OCI-LY1 (cell line): ENCODE measurements around the gene AMPH.

Source experiments
- H2AFZ ChIP-seq: fragments of 200-600 bp; sonication (generic), shearing (Covaris generic); 2 replicates; pipeline ENCODE4 v1.6.0; 2014; ENCODE audit warnings: antibody characterized with exemption, mild to moderate bottlenecking, low read length
- H3F3A ChIP-seq: fragments of 200-600 bp; sonication (generic), shearing (Covaris generic); 2 replicates; pipeline ENCODE4 v1.6.0; 2014; ENCODE audit warnings: mild to moderate bottlenecking, antibody characterized with exemption, low read length, moderate library complexity; ENCODE audit not compliant: insufficient read depth
- H3K27ac ChIP-seq: fragments of 200-600 bp; sonication (generic); 2 replicates; pipeline ENCODE4 v1.5.1; 2014; ENCODE audit warnings: low read length, mixed run types, mild to moderate bottlenecking, low read depth; ENCODE audit not compliant: poor library complexity, severe bottlenecking
- H3K27me3 ChIP-seq: fragments of 200-600 bp; sonication (generic); 2 replicates; pipeline ENCODE4 v1.6.0; 2014; ENCODE audit warnings: antibody characterized with exemption, mild to moderate bottlenecking, low read length, moderate library complexity; ENCODE audit not compliant: insufficient read depth
- H3K36me3 ChIP-seq: fragments of 200-600 bp; sonication (generic); 2 replicates; pipeline ENCODE4 v1.6.1; 2014; ENCODE audit warnings: mild to moderate bottlenecking, antibody characterized with exemption, low read length, moderate library complexity, mixed read lengths; ENCODE audit not compliant: insufficient read depth
- H3K4me1 ChIP-seq: fragments of 200-600 bp; sonication (generic); 2 replicates; pipeline ENCODE4 v1.5.1; 2014; ENCODE audit warnings: mild to moderate bottlenecking, low read length, moderate library complexity; ENCODE audit not compliant: insufficient read depth, severe bottlenecking
- H3K4me2 ChIP-seq: fragments of 200-600 bp; sonication (generic), shearing (Covaris generic); 2 replicates; pipeline ENCODE4 v1.6.1; 2014; ENCODE audit warnings: low read length
- H3K4me3 ChIP-seq: fragments of 200-600 bp; sonication (generic); 2 replicates; pipeline ENCODE4 v1.5.1; 2014; ENCODE audit warnings: low read length, low read depth, mild to moderate bottlenecking, mixed read lengths; ENCODE audit not compliant: poor library complexity, severe bottlenecking
- H3K79me2 ChIP-seq: fragments of 200-600 bp; shearing (Covaris generic); 2 replicates; pipeline ENCODE4 v1.6.1; 2016; ENCODE audit warnings: mixed run types, low read length, mixed read lengths; ENCODE audit not compliant: insufficient read depth
- H3K9ac ChIP-seq: fragments of 200-600 bp; sonication (generic), shearing (Covaris generic); 2 replicates; pipeline ENCODE4 v1.6.1; 2014; ENCODE audit warnings: mild to moderate bottlenecking, low read length, mixed read lengths
- H3K9me2 ChIP-seq: fragments of 200-600 bp; sonication (generic), shearing (Covaris generic); 2 replicates; pipeline ENCODE4 v1.6.1; 2014; ENCODE audit warnings: low read depth, mild to moderate bottlenecking, low read length, mixed read lengths
- H3K9me3 ChIP-seq: fragments of 200-600 bp; shearing (Covaris generic); 2 replicates; pipeline ENCODE4 v1.6.1; 2014; ENCODE audit warnings: low read length, mixed read lengths
- H4K20me1 ChIP-seq: fragments of 200-600 bp; sonication (generic), shearing (Covaris generic); 2 replicates; pipeline ENCODE4 v1.6.0; 2016; ENCODE audit warnings: mild to moderate bottlenecking, low read length; ENCODE audit not compliant: insufficient read depth
- EZH2 ChIP-seq: fragments of 200-600 bp; sonication (generic), shearing (Covaris generic); IDR thresholded peaks from 2 replicates; pipeline ENCODE4 v1.8.0; 2017; ENCODE audit warnings: borderline replicate concordance, mixed run types, mild to moderate bottlenecking, antibody characterized with exemption, low read length, moderate library complexity, mixed read lengths
- TF ChIP-seq, protein P1 (sequence below): fragments of 200-600 bp; sonication (generic), shearing (Covaris generic); IDR thresholded peaks from 2 replicates; pipeline ENCODE4 v1.5.1; 2017; ENCODE audit warnings: mild to moderate bottlenecking, antibody characterized with exemption, low read length, moderate library complexity, mixed read lengths

AMPH gene

DNA sequence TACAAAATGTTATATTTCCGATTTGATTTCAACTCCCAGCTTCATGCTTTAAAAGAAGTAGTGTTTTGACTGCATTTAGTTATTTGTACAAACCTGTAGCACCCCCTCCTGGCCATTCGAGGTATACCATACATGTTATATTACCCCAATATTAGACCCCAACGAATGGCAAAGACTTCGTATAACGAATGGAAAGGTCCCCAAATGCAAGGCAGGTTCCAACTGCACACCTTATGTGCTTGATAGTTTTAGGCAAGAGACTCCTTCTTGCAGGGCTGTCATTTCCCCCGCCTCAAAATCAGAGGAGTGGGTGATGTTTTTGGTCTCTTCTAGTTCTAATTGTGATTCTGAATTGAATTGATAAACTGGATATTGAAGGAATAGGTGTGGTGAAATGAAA, 256.7 kb downstream of the AMPH start:
- Histone ChIP-seq H3F3A (no peaks in the 10 kb centered on the region), H3K79me2 (no peaks in the 10 kb centered on the region), H3K4me2 (no peak overlapping the region), H3K36me3 (no peaks in the 10 kb centered on the region), H2AFZ (no peak overlapping the region), H3K27ac (no peak overlapping the region), H3K4me1 (peaks cover 3% of the 10 kb centered on the region), H3K9me2 (no peaks in the 10 kb centered on the region), H3K27me3 (no peaks in the 10 kb centered on the region), H4K20me1 (no peaks in the 10 kb centered on the region), H3K9ac (no peak overlapping the region), H3K4me3 (no peak overlapping the region), H3K9me3 (no peaks in the 10 kb centered on the region)
- TF ChIP-seq, protein P1, sequence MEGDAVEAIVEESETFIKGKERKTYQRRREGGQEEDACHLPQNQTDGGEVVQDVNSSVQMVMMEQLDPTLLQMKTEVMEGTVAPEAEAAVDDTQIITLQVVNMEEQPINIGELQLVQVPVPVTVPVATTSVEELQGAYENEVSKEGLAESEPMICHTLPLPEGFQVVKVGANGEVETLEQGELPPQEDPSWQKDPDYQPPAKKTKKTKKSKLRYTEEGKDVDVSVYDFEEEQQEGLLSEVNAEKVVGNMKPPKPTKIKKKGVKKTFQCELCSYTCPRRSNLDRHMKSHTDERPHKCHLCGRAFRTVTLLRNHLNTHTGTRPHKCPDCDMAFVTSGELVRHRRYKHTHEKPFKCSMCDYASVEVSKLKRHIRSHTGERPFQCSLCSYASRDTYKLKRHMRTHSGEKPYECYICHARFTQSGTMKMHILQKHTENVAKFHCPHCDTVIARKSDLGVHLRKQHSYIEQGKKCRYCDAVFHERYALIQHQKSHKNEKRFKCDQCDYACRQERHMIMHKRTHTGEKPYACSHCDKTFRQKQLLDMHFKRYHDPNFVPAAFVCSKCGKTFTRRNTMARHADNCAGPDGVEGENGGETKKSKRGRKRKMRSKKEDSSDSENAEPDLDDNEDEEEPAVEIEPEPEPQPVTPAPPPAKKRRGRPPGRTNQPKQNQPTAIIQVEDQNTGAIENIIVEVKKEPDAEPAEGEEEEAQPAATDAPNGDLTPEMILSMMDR: peak; percentile 89
- TF ChIP-seq EZH2: no peak

DNA sequence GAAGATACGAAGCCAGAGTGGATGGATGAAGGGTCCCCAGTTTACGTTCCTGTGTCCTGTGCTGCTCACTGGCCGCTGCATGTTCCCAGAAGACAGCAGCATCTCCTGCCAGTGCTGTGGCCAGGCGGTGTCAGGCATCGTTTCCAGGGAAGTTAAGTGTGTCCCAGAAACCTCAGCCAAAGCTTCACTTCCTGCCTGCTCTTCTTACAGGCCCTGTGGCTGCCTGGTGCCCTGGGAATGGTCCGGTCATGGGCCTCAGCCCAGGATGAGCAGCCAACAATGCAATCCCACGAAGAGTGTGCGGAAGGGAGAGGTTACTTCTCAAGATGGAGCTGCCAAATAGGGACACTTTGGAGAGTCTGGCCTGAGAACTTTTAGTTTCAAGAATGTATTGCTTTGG, 258.0 kb downstream of the AMPH start:
- Histone ChIP-seq H3K36me3 (no peaks in the 10 kb centered on the region), H3K4me3 (no peak overlapping the region), H3K4me2 (no peak overlapping the region), H3K27me3 (no peaks in the 10 kb centered on the region), H3K9ac (no peak overlapping the region), H4K20me1 (no peaks in the 10 kb centered on the region), H3K9me3 (no peaks in the 10 kb centered on the region), H2AFZ (no peak overlapping the region), H3K9me2 (no peaks in the 10 kb centered on the region), H3F3A (no peaks in the 10 kb centered on the region), H3K27ac (no peak overlapping the region), H3K4me1 (peaks cover 4% of the 10 kb centered on the region), H3K79me2 (no peaks in the 10 kb centered on the region)
- TF ChIP-seq EZH2: no peak
- TF ChIP-seq, protein P1: no peak

DNA sequence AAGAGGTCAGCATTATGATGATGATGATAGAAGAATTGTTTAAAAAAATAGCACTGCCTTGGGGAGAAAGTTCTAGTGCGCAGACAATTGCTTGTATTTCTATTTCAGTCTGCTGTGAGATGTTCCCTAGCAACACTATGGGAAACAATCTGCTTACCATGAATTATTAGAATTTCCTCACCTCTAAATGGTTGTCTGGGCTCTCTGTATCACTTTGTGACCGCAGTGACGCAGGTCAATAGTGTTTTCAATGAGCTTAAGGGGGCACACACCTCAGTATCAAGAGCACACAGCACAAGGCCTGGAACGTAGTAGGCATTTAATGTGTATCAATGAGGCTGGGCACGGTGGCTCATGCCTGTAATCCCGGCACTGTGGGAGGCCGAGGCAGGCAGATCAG, 258.9 kb downstream of the AMPH start:
- Histone ChIP-seq H4K20me1 (no peaks in the 10 kb centered on the region), H3K4me1 (peaks cover 4% of the 10 kb centered on the region), H3K9ac (no peak overlapping the region), H3K9me2 (no peaks in the 10 kb centered on the region), H3K4me3 (no peak overlapping the region), H3K36me3 (no peaks in the 10 kb centered on the region), H3K4me2 (no peak overlapping the region), H3K27me3 (no peaks in the 10 kb centered on the region), H3K27ac (no peak overlapping the region), H3F3A (no peaks in the 10 kb centered on the region), H3K79me2 (no peaks in the 10 kb centered on the region), H2AFZ (no peak overlapping the region), H3K9me3 (no peaks in the 10 kb centered on the region)
- no peak for TF ChIP-seq EZH2
- TF ChIP-seq, protein P1: no peak
